GM23338 (cell line): Measurements from ENCODE around the gene IL11RA.

Experiments
- CTCF ChIP-seq, 2 experiments: fragments of 200-600 bp in 1 of 2; sonication (generic) in 1 of 2; conservative IDR thresholded peaks; 2 replicates each; pipeline versions ENCODE4 v1.5.1 to v1.6.1; 2016 to 2017; ENCODE audit warnings: antibody characterized with exemption in 2 of 2, low read depth in 2 of 2, mild to moderate bottlenecking in 2 of 2, moderate library complexity in 1 of 2
- EZH2 ChIP-seq: fragments of 200-600 bp; sonication (generic); IDR thresholded peaks from one replicate; pipeline ENCODE4 v1.8.0; 2017; ENCODE audit warnings: antibody characterized with exemption, mild to moderate bottlenecking, low read depth; ENCODE audit not compliant: unreplicated experiment
- POLR2AphosphoS5 ChIP-seq: IDR thresholded peaks from 2 replicates; pipeline ENCODE4 v1.6.1; 2016; ENCODE audit warnings: antibody characterized with exemption, low read depth

- TF ChIP-seq CTCF (conservative IDR thresholded peaks at IDR 0.05; ENCODE audit: low read depth in 2 of 2) (no peak), POLR2AphosphoS5 (no peak), EZH2 (no peak)
These were observed 4.3 kb upstream of the IL11RA start for GRCh38 chr9:34647651-34648050.
